IMR-90 (cell line): ENCODE results near the gene BCL11A. TPM values are rescaled to one million over a fixed set of nuclear protein-coding genes. Genes with fewer than 3 reads are reported as not detected.

Source experiments
- ATAC-seq: fragments of 200-7000 bp; cut with Tn5 transposase; 2 replicates; pipeline ENCODE4 v1.9.1; 2020; ENCODE audit warnings: low read depth, mild to moderate bottlenecking, moderate library complexity
- BruUV-seq: library from RNA; stranded (reverse); fragments of 400-500 nt; replicated peaks from 2 replicates; lab custom pipeline; 2021; lab: Mats Ljungman, UMichigan
- CTCF ChIA-PET: fragments of 300-600 bp; formaldehyde crosslinking; extraction: SDS; loops from one replicate; lab custom pipeline; 2021; ENCODE audit warnings: antibody characterized with exemption; lab: Yijun Ruan, JAX
- POLR2A ChIA-PET: fragments of 300-600 bp; sonication (Branson Sonifier 250); formaldehyde crosslinking; loops from one replicate; lab custom pipeline; 2022; ENCODE audit warnings: antibody characterized with exemption; ENCODE audit not compliant: unreplicated experiment; lab: Charles Lee
- DNase-seq: peaks from one replicate; pipeline ENCODE4 v3.0.0; 2013
- H2AFZ ChIP-seq: replicated peaks from 2 replicates; pipeline ENCODE3; 2013; ENCODE audit warnings: low read length, mild to moderate bottlenecking; ENCODE audit not compliant: poor library complexity
- H2AK5ac ChIP-seq: 2 replicates; pipeline ENCODE4 v1.6.1; 2013; ENCODE audit warnings: low read depth, low read length, inconsistent platforms
- H2AK9ac ChIP-seq: replicated peaks from 2 replicates; pipeline ENCODE3; 2013; ENCODE audit warnings: mild to moderate bottlenecking, low read depth, low read length, moderate library complexity; ENCODE audit not compliant: poor library complexity
- H2BK120ac ChIP-seq: 2 replicates; pipeline ENCODE4 v1.6.1; 2013; ENCODE audit warnings: low read depth, low read length, inconsistent platforms
- H2BK15ac ChIP-seq: 3 replicates; pipeline ENCODE4 v1.6.1; 2013; ENCODE audit warnings: low read depth, low read length, inconsistent platforms
- H2BK20ac ChIP-seq: 2 replicates; pipeline ENCODE4 v1.6.1; 2013; ENCODE audit warnings: low read depth, mild to moderate bottlenecking, inconsistent platforms, low read length, moderate library complexity
- H2BK5ac ChIP-seq: 2 replicates; pipeline ENCODE4 v1.6.1; 2013; ENCODE audit warnings: mild to moderate bottlenecking, low read depth, low read length, inconsistent platforms; ENCODE audit not compliant: poor library complexity, severe bottlenecking
- H3K14ac ChIP-seq: replicated peaks from 2 replicates; pipeline ENCODE4 v1.6.1; 2013; ENCODE audit warnings: low read depth, low read length, inconsistent platforms
- H3K18ac ChIP-seq: 2 replicates; pipeline ENCODE4 v1.6.1; 2013; ENCODE audit warnings: low read depth, low read length, control low read depth
- H3K23ac ChIP-seq: 2 replicates; pipeline ENCODE4 v1.6.1; 2013; ENCODE audit warnings: low read depth, low read length, inconsistent platforms
- H3K27ac ChIP-seq: 2 replicates; pipeline ENCODE4 v1.5.1; 2013; ENCODE audit warnings: mild to moderate bottlenecking, control low read depth, low read length; ENCODE audit not compliant: insufficient read depth
- H3K27me3 ChIP-seq: 2 replicates; pipeline ENCODE4 v1.6.1; 2013; ENCODE audit warnings: low read length; ENCODE audit not compliant: control insufficient read depth, insufficient read depth
- H3K36me3 ChIP-seq: 2 replicates; pipeline ENCODE4 v1.6.1; 2013; ENCODE audit warnings: low read length, mixed read lengths; ENCODE audit not compliant: control insufficient read depth, insufficient read depth
- H3K4ac ChIP-seq: 2 replicates; pipeline ENCODE4 v1.6.1; 2013; ENCODE audit warnings: low read depth, low read length, inconsistent platforms
- H3K4me1 ChIP-seq: 2 replicates; pipeline ENCODE4 v1.6.1; 2013; ENCODE audit warnings: low read length, mixed read lengths; ENCODE audit not compliant: control insufficient read depth, insufficient read depth
- H3K4me2 ChIP-seq: 2 replicates; pipeline ENCODE4 v1.6.1; 2013; ENCODE audit warnings: low read depth, mild to moderate bottlenecking, control low read depth, low read length, moderate library complexity
- H3K4me3 ChIP-seq: 2 replicates; pipeline ENCODE4 v1.5.1; 2013; ENCODE audit warnings: low read depth, mild to moderate bottlenecking, control low read depth, low read length, moderate library complexity; ENCODE audit not compliant: insufficient read depth
- H3K56ac ChIP-seq: 2 replicates; pipeline ENCODE4 v1.6.1; 2013; ENCODE audit warnings: low read length, inconsistent platforms; ENCODE audit not compliant: insufficient read depth; ENCODE audit errors: extremely low read depth
- H3K79me1 ChIP-seq, 2 experiments: 2 replicates each; pipeline ENCODE4 v1.6.1; 2013; ENCODE audit warnings: low read length in 2 of 2, inconsistent platforms in 1 of 2, low read depth in 1 of 2
- H3K9ac ChIP-seq: 2 replicates; pipeline ENCODE4 v1.6.1; 2013; ENCODE audit warnings: low read depth, low read length, control low read depth
- H3K9me1 ChIP-seq: 2 replicates; pipeline ENCODE4 v1.6.1; 2013; ENCODE audit warnings: low read length, inconsistent platforms; ENCODE audit not compliant: insufficient read depth
- H3K9me3 ChIP-seq: 2 replicates; pipeline ENCODE4 v1.6.1; 2013; ENCODE audit warnings: low read length; ENCODE audit not compliant: control insufficient read depth, insufficient read depth
- H4K20me1 ChIP-seq: 2 replicates; pipeline ENCODE4 v1.6.1; 2013; ENCODE audit warnings: low read length, inconsistent platforms; ENCODE audit not compliant: insufficient read depth
- H4K5ac ChIP-seq: 2 replicates; pipeline ENCODE4 v1.6.1; 2013; ENCODE audit warnings: mild to moderate bottlenecking, low read depth, low read length, control low read depth
- H4K8ac ChIP-seq, 2 experiments: 2 replicates each; pipeline ENCODE4 v1.6.1; 2013; ENCODE audit warnings: low read depth in 2 of 2, low read length in 2 of 2, control low read depth in 1 of 2, inconsistent platforms in 1 of 2
- H4K91ac ChIP-seq: 2 replicates; pipeline ENCODE4 v1.6.1; 2013; ENCODE audit warnings: low read depth, low read length, inconsistent platforms; ENCODE audit not compliant: insufficient read depth
- BHLHE40 ChIP-seq: fragments of 150-350 bp; IDR thresholded peaks from 2 replicates; pipeline ENCODE4 v1.6.1; 2016; ENCODE audit warnings: mild to moderate bottlenecking, low read depth, low read length
- CEBPB ChIP-seq: IDR thresholded peaks from 2 replicates; pipeline ENCODE4 v1.6.1; 2012; ENCODE audit warnings: low read depth, low read length, improper control_type of control experiment
- CHD1 ChIP-seq: IDR thresholded peaks from 2 replicates; pipeline ENCODE4 v1.6.1; 2012; ENCODE audit warnings: low read depth, low read length, improper control_type of control experiment
- CTCF ChIP-seq: conservative IDR thresholded peaks from 2 replicates; pipeline ENCODE4 v1.5.1; 2012; ENCODE audit warnings: mild to moderate bottlenecking, low read depth, low read length, improper control_type of control experiment
- FOS ChIP-seq: fragments of 150-350 bp; IDR thresholded peaks from 2 replicates; pipeline ENCODE4 v1.6.1; 2016; ENCODE audit warnings: low read depth, low read length
- MAFK ChIP-seq: IDR thresholded peaks from 2 replicates; pipeline ENCODE4 v1.6.1; 2012; ENCODE audit warnings: low read depth, low read length, improper control_type of control experiment
- MAZ ChIP-seq: IDR thresholded peaks from 2 replicates; pipeline ENCODE4 v1.6.1; 2012; ENCODE audit warnings: low read depth, mild to moderate bottlenecking, low read length, improper control_type of control experiment, moderate library complexity, borderline replicate concordance
- MXI1 ChIP-seq: IDR thresholded peaks from 2 replicates; pipeline ENCODE4 v1.6.1; 2012; ENCODE audit warnings: low read depth, mild to moderate bottlenecking, low read length, moderate library complexity, borderline replicate concordance
- NFE2L2 ChIP-seq: fragments of 150-350 bp; IDR thresholded peaks from 2 replicates; pipeline ENCODE4 v1.6.1; 2016; ENCODE audit warnings: low read depth, mild to moderate bottlenecking, low read length
- POLR2A ChIP-seq: IDR thresholded peaks from 2 replicates; pipeline ENCODE4 v1.6.1; 2012; ENCODE audit warnings: mild to moderate bottlenecking, low read depth, low read length
- RAD21 ChIP-seq: IDR thresholded peaks from 2 replicates; pipeline ENCODE4 v1.6.1; 2012; ENCODE audit warnings: low read length, improper control_type of control experiment
- RCOR1 ChIP-seq: IDR thresholded peaks from 2 replicates; pipeline ENCODE4 v1.6.1; 2012; ENCODE audit warnings: mild to moderate bottlenecking, low read length, improper control_type of control experiment; ENCODE audit not compliant: insufficient replicate concordance
- RFX5 ChIP-seq: IDR thresholded peaks from 2 replicates; pipeline ENCODE4 v1.8.0; 2012; ENCODE audit warnings: low read depth, mild to moderate bottlenecking, low read length, moderate library complexity
- SMC3 ChIP-seq: fragments of 150-350 bp; IDR thresholded peaks from 2 replicates; pipeline ENCODE4 v1.6.1; 2016; ENCODE audit warnings: low read depth, mild to moderate bottlenecking, antibody characterized with exemption, low read length, moderate library complexity
- WGBS, 2 experiments: methylation state at CpG; one replicate each; pipeline versions ENCODE4 v1.1.5 to v1.1.7; 2013; ENCODE audit warnings: missing lambda C conversion rate in 2 of 2; ENCODE audit not compliant: insufficient read length in 1 of 2; ENCODE audit errors: extremely low coverage in 2 of 2; 5-methylcytosine and 5-hydroxymethylcytosine counted together
- dilution Hi-C: fragments of 300-500 bp; cut with HindIII; formaldehyde crosslinking; loops from one replicate; pipeline ENCODE4 v1.14.3; 2018; ENCODE audit warnings: low sequenced_read_pairs; ENCODE audit not compliant: unreplicated experiment
- in situ Hi-C: fragments of 300-500 bp; cut with MboI; formaldehyde crosslinking; loops from 3 replicates; pipeline ENCODE4 v1.14.3; 2019; ENCODE audit warnings: low sequenced_read_pairs, inconsistent platforms, mixed read lengths
- intact Hi-C: fragments of 100-400 bp; cut with micrococcal nuclease; formaldehyde crosslinking; loops from 2 replicates; pipeline ENCODE4 v1.10.0; 2022
- polyA plus RNA-seq, 3 experiments: library from polyadenylated mRNA; depleted of rRNA; stranded (reverse); fragments of >200 nt; gene quantifications; 2 replicates each; pipeline ENCODE4 v1.2.3, GENCODE V29; 2012; ENCODE audit warnings: low replicate concordance in 1 of 3
- total RNA-seq: library from RNA; depleted of rRNA; stranded (reverse); fragments of >200 nt; gene quantifications from 2 replicates; pipeline ENCODE4 v1.2.3, GENCODE V29; 2012
- TF ChIP-seq, protein P1 (sequence below): fragments of 150-350 bp; IDR thresholded peaks from 2 replicates; pipeline ENCODE4 v1.6.1; 2016; ENCODE audit warnings: low read depth, mild to moderate bottlenecking, low read length, moderate library complexity, borderline replicate concordance

Gene BCL11A
- total and polyA plus RNA-seq, 2 of the 4 experiments (the other 2 are of a cell fraction), result 1.0 to 1.1 TPM

DNA sequence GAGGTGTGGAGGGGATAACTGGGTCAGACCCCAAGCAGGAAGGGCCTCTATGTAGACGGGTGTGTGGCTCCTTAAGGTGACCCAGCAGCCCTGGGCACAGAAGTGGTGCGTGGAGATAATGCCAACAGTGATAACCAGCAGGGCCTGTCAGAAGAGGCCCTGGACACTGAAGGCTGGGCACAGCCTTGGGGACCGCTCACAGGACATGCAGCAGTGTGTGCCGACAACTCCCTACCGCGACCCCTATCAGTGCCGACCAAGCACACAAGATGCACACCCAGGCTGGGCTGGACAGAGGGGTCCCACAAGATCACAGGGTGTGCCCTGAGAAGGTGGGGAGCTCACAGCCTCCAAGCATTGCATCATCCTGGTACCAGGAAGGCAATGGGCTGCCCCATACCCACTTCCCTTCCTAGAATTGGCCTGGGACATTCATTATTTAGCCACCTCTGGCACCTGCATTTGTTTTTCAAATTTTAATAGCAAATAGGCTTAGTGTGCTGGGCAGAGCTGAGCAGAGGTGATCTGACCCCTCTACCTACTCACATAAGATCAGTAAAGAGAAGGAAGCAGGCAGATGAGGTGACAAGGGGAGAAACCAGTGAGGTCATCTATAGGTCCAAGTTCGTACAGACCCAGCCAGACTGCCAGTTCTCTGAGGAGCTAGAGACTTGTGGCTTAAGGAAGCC lies 55.2 kb downstream of the BCL11A start:
- Histone ChIP-seq H2AK5ac (no peak overlapping the region), H3K79me1 (no peaks in the 10 kb centered on the region), H3K56ac (no peak overlapping the region), H4K91ac (no peak overlapping the region), H2AK9ac (no peak overlapping the region), H3K4ac (no peak overlapping the region), H3K9me1 (no peaks in the 10 kb centered on the region), H3K4me3 (no peak overlapping the region), H3K27me3 (peaks cover 2% of the 10 kb centered on the region; the same call in 1 of the 2 replicates), H3K14ac (no peak overlapping the region), H3K27ac (no peak overlapping the region), H3K36me3 (no peaks in the 10 kb centered on the region), H4K20me1 (no peaks in the 10 kb centered on the region; the same call in 1 of the 2 replicates), H2AFZ (no peak overlapping the region), H2BK15ac (no peak overlapping the region), H3K4me2 (no peak overlapping the region), H3K23ac (no peak overlapping the region), H3K9ac (no peak overlapping the region), H4K8ac (no peak overlapping the region), H3K9me3 (no peaks in the 10 kb centered on the region), H2BK5ac (no peak overlapping the region), H3K4me1 (no peaks in the 10 kb centered on the region), H2BK120ac (no peak overlapping the region), H4K5ac (no peak overlapping the region), H2BK20ac (no peak overlapping the region), H3K18ac (no peak overlapping the region)
- dilution Hi-C loops (no loop called here), in situ Hi-C loops (no loop called here), intact Hi-C loops (no loop called here)
- CTCF ChIA-PET, result no interaction called here
- WGBS, 2 experiments, result 84% methylated on average over 2 of the region's 8 CpGs; no CpG with 5 or more reads in 1 of the 2 experiments
- no peak for ATAC-seq
- DNase-seq, result no peak
- POLR2A ChIA-PET, result no interaction called here
- no TSS peak for BruUV-seq
- TF ChIP-seq MAZ, result no peak
- TF ChIP-seq FOS, result no peak
- TF ChIP-seq, protein P1, sequence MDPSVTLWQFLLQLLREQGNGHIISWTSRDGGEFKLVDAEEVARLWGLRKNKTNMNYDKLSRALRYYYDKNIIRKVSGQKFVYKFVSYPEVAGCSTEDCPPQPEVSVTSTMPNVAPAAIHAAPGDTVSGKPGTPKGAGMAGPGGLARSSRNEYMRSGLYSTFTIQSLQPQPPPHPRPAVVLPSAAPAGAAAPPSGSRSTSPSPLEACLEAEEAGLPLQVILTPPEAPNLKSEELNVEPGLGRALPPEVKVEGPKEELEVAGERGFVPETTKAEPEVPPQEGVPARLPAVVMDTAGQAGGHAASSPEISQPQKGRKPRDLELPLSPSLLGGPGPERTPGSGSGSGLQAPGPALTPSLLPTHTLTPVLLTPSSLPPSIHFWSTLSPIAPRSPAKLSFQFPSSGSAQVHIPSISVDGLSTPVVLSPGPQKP, result no peak
- TF ChIP-seq BHLHE40, result no peak
- no peak for TF ChIP-seq MXI1
- no peak for TF ChIP-seq CEBPB
- no peak for TF ChIP-seq RCOR1
- TF ChIP-seq RAD21, result no peak
- no peak for TF ChIP-seq CTCF
- TF ChIP-seq RFX5, result no peak
- no peak for TF ChIP-seq SMC3
- no peak for TF ChIP-seq MAFK
- TF ChIP-seq NFE2L2, result no peak
- TF ChIP-seq CHD1, result no peak
- no peak for TF ChIP-seq POLR2A
